ENCODE measurements around the gene NRF1.
"Not testable (repeated sequence)": the region's sequence is repeated elsewhere in the genome, so short reads cannot be mapped to it uniquely, and the experiment has no call there.

The NRF1 gene

DNA sequence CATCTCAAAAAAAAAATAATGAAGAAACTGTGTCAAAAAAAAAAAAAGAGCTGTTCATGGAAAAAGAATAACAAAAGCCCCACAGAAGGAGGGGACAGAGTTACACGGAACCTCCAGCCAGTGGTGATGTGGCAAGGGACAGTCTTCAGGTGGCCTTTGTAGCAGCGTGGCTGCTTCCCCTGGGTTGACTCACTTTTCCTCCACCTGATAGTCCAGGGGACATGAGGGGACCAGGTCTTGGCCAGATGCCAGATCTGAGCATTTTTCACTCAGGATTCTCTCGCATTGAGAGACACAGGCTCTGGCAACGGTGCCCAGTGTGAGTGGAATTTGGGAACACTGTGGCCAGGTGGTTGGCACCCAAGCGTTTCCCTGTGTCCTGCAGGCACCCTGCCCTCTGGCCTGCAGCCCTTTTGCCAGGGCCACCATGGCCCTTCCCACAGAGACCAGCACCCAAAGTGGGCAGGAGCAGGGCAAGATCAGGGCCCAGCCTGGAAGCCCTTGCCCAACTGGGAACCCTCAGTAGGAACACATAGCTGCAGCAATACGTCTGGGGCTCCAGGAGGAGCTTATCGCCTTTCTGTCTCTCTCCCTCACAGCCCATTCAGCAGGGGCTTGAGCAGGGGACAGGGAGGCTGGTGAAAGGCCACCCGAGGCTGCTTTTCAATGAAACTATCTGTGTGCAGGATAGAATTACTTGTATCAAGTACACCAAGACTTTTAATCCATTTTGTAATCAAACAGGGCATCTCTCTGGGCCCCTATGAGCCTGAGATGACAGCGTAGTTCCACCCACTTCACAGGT is 182.2 kb downstream of the NRF1 start:
- DNase-seq (ENCODE audit: extremely low spot score), result no peak
- CTCF ChIA-PET, result no interaction called here
- TF ChIP-seq FOXM1 (IDR thresholded peaks at IDR 0.05; ENCODE audit: borderline replicate concordance) (no peak), SUZ12 (IDR thresholded peaks at IDR 0.05) (no peak), BHLHE40 (IDR thresholded peaks at IDR 0.05; ENCODE audit: borderline replicate concordance) (no peak), FOXA1 (IDR thresholded peaks at IDR 0.05) (no peak), TARDBP (IDR thresholded peaks at IDR 0.05) (no peak), ARNT (IDR thresholded peaks at IDR 0.05) (no peak), HDGF (IDR thresholded peaks at IDR 0.05; ENCODE audit: borderline replicate concordance) (no peak), SP1 (IDR thresholded peaks at IDR 0.05) (no peak), ZNF384 (IDR thresholded peaks at IDR 0.05) (no peak), ELF4 (IDR thresholded peaks at IDR 0.05) (no peak)
- POLR2A ChIA-PET, result no interaction called here

DNA sequence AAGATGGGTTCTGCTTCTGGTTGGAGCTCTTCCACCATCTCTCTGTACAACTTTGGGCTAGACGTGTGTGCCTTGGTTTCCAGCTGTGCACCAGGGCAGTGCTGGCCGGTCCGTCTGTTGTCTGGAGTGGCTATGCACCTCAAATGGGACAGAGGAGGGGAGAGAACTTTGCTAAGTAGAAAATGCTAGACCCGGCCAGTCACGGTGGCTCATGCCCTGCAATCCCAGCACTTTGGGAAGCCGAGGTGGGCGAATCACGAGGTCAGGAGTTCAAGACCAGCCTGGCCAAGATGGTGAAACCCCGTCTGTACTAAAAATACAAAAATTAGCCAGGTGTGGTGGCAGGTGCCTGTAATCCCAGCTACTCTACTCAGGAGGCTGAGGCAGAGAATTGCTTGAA is 182.9 kb downstream of the NRF1 start:
- DNase-seq (ENCODE audit: extremely low spot score); POLR2A ChIA-PET; CTCF ChIA-PET: not testable (repeated sequence)

DNA sequence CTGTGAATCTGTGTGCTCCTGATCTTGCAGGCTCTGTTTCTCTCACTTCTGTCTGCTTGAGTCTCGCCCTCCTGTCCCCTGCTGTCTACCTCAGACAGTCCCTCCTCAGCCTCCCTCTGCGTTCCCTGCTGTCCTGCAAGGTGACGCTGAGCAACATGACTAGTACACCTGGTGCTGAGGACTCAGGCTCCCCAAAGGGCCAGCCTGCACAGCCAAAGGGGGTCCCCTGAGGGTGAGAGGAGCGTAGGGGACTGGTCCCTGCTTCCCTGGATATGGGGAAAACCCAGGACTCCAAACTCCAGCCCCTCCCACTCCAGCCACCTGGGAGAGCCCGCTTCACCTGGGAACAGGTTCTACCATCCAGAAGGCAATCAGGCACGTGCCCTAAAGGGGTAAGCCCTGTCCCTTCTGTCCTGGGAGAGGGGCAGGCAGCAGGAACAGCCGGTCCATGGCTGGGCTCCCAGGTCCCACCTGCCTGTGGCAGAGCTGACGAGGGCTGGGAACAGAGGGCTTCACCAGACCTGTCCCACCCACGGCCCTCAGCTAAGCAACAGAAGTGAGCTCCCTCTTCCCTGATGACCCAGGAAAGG is 184.8 kb downstream of the NRF1 start:
- ChIA-PET CTCF (no interaction called here), POLR2A (no interaction called here)
- no peak for DNase-seq (ENCODE audit: extremely low spot score)
- no peak for TF ChIP-seq CTBP1 (IDR thresholded peaks at IDR 0.05; ENCODE audit: borderline replicate concordance)
- no peak for TF ChIP-seq SP1 (IDR thresholded peaks at IDR 0.05)
- no peak for TF ChIP-seq ARNT (IDR thresholded peaks at IDR 0.05)
- no peak for TF ChIP-seq BHLHE40 (IDR thresholded peaks at IDR 0.05; ENCODE audit: borderline replicate concordance)
- TF ChIP-seq ZNF384 (IDR thresholded peaks at IDR 0.05), result no peak
- no peak for TF ChIP-seq FOXM1 (IDR thresholded peaks at IDR 0.05; ENCODE audit: borderline replicate concordance)
- TF ChIP-seq HDGF (IDR thresholded peaks at IDR 0.05; ENCODE audit: borderline replicate concordance), result no peak
- no peak for TF ChIP-seq ELF4 (IDR thresholded peaks at IDR 0.05)
- TF ChIP-seq FOXK2 (IDR thresholded peaks at IDR 0.05), result no peak
- no peak for TF ChIP-seq L3MBTL2 (conservative IDR thresholded peaks at IDR 0.05)
- TF ChIP-seq, protein P1, sequence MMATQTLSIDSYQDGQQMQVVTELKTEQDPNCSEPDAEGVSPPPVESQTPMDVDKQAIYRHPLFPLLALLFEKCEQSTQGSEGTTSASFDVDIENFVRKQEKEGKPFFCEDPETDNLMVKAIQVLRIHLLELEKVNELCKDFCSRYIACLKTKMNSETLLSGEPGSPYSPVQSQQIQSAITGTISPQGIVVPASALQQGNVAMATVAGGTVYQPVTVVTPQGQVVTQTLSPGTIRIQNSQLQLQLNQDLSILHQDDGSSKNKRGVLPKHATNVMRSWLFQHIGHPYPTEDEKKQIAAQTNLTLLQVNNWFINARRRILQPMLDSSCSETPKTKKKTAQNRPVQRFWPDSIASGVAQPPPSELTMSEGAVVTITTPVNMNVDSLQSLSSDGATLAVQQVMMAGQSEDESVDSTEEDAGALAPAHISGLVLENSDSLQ (IDR thresholded peaks at IDR 0.05), result no peak
- no peak for TF ChIP-seq SUZ12 (IDR thresholded peaks at IDR 0.05)
- TF ChIP-seq TARDBP (IDR thresholded peaks at IDR 0.05), result no peak
- TF ChIP-seq FOXA1 (IDR thresholded peaks at IDR 0.05), result no peak
- TF ChIP-seq LEF1 (IDR thresholded peaks at IDR 0.05; ENCODE audit: borderline replicate concordance), result no peak
- TF ChIP-seq NFRKB (IDR thresholded peaks at IDR 0.05), result no peak

DNA sequence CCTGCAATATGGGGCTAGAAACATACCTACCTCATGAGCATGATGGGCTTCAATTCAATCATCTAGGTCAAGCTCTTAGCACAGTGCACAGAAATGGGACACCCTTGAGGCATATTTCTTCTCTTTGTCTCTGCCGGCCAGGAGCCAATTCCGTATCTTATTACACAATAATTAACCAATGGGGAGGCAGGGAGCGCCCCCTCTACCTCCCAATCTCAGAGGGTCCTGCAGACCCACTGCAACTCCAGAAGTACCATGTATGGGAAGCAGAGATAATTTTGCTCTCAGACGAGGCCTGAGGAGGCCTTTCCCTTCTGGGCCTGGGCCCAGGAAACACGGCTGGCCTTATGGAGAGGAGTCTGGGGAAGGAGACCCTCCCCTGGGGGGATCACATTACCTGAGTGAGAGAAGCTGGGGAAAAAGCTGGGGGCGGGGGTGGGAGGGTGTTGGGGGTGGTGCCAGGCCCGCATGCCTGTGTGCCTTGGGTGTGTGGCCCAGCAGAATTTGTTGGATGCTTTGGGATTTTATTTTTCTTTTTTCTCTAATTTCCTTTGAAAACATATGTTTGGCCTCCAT is 185.8 kb downstream of the NRF1 start:
- DNase-seq (ENCODE audit: extremely low spot score), result no peak
- ChIA-PET CTCF (no interaction called here), POLR2A (no interaction called here)
- TF ChIP-seq SUZ12 (IDR thresholded peaks at IDR 0.05) (no peak), ZNF384 (IDR thresholded peaks at IDR 0.05) (no peak), L3MBTL2 (conservative IDR thresholded peaks at IDR 0.05) (no peak), ARNT (IDR thresholded peaks at IDR 0.05) (no peak), LEF1 (IDR thresholded peaks at IDR 0.05; ENCODE audit: borderline replicate concordance) (no peak), TARDBP (IDR thresholded peaks at IDR 0.05) (no peak), CTBP1 (IDR thresholded peaks at IDR 0.05; ENCODE audit: borderline replicate concordance) (no peak), BHLHE40 (IDR thresholded peaks at IDR 0.05; ENCODE audit: borderline replicate concordance) (no peak), FOXA1 (IDR thresholded peaks at IDR 0.05) (no peak), NFRKB (IDR thresholded peaks at IDR 0.05) (no peak), SP1 (IDR thresholded peaks at IDR 0.05) (no peak)

DNA sequence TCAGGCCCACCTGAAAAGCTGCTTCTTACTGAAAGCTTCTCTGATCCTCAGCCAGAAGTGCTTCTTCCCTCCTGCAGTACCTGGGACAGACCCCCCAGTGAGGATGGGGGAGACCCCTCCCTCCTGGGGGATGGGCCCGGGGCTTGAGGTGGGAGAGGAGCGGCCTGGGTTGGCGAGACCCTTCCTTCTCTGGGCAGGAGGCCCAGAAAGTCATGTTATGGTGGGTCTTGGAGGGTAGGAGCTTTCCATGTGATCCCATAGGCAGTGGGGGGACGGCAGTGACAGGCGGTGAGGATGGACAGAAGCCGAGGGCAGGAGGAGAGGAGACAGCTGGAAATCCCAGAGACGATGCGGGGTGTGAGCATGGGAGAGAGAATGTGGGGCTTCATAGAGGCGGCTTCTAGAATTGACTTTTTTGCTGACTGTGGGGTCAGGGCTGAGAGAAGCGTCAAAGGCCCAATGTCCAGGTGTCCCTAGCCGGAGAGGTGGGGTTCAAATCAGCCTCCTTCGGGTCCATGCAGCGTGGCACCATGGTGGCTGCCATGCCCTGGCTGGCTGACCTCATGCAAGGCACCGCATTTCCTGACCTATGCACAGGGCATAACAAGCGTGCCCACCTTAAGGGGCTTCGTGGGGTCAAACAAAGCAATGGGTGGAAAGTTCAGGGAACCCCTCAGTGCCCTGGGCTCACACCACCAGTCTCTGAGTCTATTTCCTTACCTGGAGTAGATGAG is 187.3 kb downstream of the NRF1 start:
- TF ChIP-seq ELF4 (IDR thresholded peaks at IDR 0.05), result no peak
- TF ChIP-seq ZNF384 (IDR thresholded peaks at IDR 0.05), result no peak
- no peak for TF ChIP-seq NFRKB (IDR thresholded peaks at IDR 0.05)
- TF ChIP-seq, protein P1 (IDR thresholded peaks at IDR 0.05), result no peak
- TF ChIP-seq FOXK2 (IDR thresholded peaks at IDR 0.05), result no peak
- no peak for TF ChIP-seq SUZ12 (IDR thresholded peaks at IDR 0.05)
- TF ChIP-seq CTBP1 (IDR thresholded peaks at IDR 0.05; ENCODE audit: borderline replicate concordance), result no peak
- TF ChIP-seq SP1 (IDR thresholded peaks at IDR 0.05), result no peak
- no peak for TF ChIP-seq LEF1 (IDR thresholded peaks at IDR 0.05; ENCODE audit: borderline replicate concordance)
- TF ChIP-seq TARDBP (IDR thresholded peaks at IDR 0.05), result no peak
- no peak for TF ChIP-seq L3MBTL2 (conservative IDR thresholded peaks at IDR 0.05)
- TF ChIP-seq BHLHE40 (IDR thresholded peaks at IDR 0.05; ENCODE audit: borderline replicate concordance), result no peak
- TF ChIP-seq HDGF (IDR thresholded peaks at IDR 0.05; ENCODE audit: borderline replicate concordance), result no peak
- no peak for DNase-seq (ENCODE audit: extremely low spot score)
- ChIA-PET CTCF (no interaction called here), POLR2A (interaction anchor here (0.6 kb wide), 1 partner anchor 154 kb away, joined by 3 read pairs; no protein-coding TSS in a partner anchor)

DNA sequence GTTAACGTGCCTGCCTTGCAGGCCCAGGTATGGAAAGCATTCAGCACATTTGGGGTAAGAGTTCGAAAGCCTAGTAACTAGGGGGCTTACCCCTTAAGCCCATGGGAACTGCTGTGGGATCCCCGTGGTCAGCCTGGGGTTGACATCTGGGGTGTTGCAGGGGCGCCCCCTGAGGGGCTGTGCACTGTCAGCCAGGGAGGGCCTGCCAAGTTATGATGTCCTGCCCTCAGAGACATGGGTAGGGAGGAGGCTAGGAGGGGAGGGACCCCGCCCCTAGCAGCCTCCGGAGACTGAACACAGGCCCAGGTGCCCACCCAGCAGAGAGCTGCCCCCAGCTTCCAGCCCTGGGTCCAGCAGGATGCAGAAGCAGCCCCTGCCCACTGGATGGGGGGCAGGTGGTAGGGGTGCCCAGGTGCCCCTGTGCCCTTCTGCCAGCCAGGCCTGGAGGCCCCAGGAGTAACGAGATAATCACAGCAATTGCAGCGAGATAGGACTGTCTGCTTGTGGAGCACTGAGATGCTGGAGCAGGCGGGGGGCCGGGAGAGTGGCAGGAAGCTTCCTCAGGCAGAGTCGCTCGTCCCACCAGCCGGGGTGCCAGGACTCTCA is 187.9 kb downstream of the NRF1 start:
- CTCF ChIA-PET, result no interaction called here
- TF ChIP-seq FOXA1 (IDR thresholded peaks at IDR 0.05), result no peak
- DNase-seq (ENCODE audit: extremely low spot score), result no peak
- POLR2A ChIA-PET, result interaction anchor here (0.5 to 0.6 kb wide), 2 partner anchors 155 to 277 kb away, joined by 3 read pairs; no protein-coding TSS in a partner anchor

Measured in HEK293T (cell line).